HTR-8/SVneo (cell line): ENCODE results near the gene PIEZO2.

ENCODE experiments used
- DNase-seq: peaks from one replicate; pipeline ENCODE4 v3.0.0; 2011; ENCODE audit warnings: low spot score, mixed read lengths; ENCODE audit not compliant: insufficient read length
- FAIRE-seq: peaks from 2 replicates; lab custom pipeline; 2011; peaks lifted over from hg19 to GRCh38; lab: Jason Lieb, UNC

PIEZO2 gene

DNA sequence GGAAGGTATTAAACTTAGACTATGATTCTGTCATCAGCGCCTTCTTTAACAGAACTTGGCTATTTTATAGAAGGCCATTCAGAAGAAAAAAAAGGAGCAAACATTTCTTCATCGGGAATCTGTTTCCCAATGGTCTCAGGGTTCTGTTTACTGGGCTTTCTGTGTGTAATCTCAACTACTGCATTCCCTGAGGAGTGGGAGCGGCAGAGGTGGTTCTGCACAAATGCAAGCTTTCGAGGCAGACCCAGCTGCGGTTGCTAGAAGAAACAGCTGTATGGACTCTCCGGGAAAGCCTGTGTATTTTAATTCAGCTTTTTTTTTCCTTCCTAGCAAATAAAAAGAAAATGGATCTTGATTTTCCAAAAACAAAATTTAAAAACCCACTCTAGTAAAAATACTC lies 372.9 kb downstream of the PIEZO2 start:
- DNase-seq (no peak), FAIRE-seq (no peak)

DNA sequence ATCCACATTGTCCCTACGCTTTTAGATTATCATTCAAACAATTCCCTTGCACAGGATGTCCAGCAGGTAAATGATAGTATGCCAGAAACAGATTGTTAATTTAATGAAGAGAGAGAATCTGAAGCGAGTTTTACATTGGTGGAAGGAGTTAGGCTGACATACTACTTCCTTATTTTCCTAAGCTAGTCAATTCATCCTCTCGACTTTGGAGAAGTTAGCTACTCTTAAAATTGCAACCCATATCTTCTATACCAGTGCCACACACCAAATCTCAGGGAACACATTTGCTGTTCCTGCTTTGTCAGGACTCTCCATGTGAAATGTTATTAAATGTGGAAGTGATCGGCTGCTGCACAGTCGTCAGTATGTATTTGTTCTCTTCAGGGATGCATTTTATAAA lies 374.3 kb downstream of the PIEZO2 start:
- no peak for DNase-seq
- FAIRE-seq, result no peak

DNA sequence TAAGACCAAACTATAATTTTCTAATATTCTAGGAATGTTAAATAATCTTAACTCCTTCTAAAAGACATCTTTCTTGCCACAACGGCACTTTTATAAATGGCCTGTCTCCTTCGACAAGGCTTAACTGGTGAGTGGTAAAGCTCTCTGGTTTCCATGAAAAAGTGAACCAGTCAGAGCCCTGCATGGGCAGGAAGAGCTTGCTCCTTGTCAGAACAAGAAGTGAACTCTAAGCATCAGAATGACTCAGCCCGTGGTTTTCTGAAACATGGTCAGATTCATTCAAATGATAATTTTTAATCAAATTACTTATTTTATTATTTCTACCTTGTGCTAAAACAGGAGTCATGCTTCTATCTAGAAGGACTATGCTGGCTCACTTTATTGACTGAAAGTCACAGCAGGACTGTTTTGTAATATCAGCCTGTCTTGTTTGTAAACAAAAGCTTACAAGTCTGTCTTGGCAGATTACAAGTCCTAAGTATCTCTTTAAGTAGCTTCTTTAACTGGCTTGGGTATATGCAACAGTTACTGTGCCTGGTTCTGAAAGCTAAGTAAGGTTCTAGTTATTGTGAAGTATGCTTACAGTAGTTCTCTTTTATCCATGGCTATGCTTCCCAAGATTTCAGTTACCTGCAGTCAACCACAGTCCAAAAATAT lies 378.2 kb downstream of the PIEZO2 start:
- FAIRE-seq, result no peak
- peak; percentile 7 for DNase-seq

DNA sequence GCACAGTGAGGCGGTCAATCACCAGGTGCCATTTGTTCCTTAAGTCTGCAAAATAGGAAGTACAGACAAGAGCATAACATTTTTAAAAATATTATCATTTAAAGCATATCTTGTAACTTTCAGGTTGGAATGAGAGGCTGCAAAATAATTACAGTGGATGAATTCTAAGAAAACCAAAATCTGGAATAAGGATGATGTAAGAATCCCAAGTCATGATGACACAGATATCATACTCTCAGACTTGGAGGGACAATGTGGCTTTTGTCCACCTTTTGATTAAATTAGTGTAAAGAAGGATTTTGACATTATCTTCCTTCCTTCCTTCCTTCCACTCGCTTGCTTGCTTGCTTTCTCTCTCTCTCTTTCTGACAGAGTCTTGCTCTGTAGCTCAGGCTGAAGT lies 379.1 kb downstream of the PIEZO2 start:
- FAIRE-seq, result no peak

DNA sequence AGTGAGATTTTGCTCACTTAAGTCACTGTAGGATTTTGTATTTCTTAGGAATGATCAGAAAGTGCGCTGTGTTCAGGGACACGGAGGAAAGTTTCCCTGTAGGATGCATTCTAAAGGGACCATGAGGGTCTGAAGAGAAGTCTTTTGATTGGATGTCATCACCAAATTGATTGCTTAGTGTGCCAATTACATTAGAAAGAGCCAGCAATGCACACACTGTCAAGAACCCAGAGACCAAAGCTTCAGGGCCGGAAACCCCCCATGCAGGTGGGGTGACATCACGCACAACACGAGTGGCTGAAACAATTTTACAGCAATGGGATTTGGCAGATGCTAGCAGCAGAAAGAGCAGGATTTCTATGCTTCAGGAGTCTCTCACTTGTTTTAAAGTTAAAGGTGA lies 381.1 kb downstream of the PIEZO2 start:
- no peak for DNase-seq
- no peak for FAIRE-seq

More for the DNA sequence above, 379.1 kb downstream of the PIEZO2 start:
- no peak for DNase-seq

DNA sequence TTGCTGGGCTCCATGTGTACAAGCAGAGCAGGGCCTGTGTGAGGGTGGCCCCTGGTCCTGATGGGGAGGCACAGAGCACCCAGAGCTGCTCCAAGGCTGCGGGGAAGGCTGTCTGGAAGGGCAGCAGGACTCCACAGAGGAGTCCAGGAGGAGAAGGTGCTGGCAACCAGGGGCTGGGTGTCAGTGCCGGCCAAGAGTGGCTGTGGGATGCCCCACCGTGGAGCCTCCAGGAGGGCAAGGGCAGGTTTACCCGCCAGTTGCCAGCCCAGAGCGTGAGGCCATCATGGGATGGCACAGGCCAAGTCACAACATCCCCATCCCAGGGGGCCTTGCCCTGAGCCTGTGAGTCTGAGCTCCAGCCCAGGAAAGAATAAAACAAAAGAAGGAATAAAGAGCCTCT lies 381.7 kb downstream of the PIEZO2 start:
- DNase-seq (no peak), FAIRE-seq (no peak)

DNA sequence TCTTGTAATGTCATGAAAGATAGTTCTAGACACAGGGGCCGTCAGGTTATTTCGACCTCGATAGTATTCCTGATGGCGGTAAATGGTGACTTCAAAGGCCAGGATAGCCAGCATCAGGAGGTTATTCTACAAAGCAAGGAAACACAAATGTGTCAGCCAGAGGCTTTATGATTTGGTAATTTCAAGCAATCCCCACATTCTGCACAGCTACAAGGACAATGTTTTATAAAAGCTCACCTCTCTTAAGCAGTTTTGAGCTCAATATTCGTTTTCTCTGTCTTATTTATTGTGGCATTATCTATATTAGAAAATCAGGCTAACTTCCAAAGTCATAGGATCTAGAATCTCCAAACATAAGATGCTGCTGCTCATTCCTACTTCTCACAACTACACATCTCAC lies 388.4 kb downstream of the PIEZO2 start:
- FAIRE-seq (no peak), DNase-seq (no peak)

DNA sequence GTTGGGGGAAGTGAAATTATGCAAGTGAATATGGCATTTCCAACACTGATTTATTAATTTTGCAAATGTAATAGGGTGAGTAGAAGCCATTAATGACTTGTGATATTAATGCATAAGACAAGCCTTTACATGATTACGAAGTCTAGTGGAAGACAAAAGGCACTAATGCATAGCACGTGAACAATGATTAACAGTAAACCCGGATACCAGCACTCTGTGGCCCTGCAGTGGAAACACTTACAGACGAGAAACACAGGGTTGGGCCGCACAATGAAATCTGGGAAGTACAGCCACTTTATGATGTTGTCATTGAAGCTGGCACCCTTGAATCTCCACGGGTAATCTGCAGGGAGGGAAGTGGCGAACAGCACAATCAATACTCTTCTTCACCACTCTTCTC lies 390.1 kb downstream of the PIEZO2 start:
- DNase-seq, result no peak
- FAIRE-seq, result no peak

DNA sequence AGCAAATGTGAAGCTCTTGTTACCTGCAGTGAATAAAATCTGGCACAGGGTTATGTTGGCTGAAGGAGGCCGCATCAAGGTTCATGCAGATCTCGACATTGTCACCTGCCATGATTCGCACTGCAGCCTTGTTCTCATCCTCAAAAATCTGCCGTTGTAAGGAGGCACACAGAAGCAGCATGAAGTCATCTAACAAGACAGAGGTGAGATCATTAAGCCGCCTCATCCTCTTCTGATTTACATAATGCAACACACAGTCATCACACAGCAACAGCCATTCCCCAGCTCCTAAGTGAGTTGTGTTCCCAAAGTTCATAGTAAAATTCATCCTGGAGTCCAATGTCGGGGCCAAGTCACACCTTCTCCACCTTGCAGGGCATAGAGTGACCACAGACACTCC lies 391.4 kb downstream of the PIEZO2 start:
- DNase-seq (no peak), FAIRE-seq (no peak)

DNA sequence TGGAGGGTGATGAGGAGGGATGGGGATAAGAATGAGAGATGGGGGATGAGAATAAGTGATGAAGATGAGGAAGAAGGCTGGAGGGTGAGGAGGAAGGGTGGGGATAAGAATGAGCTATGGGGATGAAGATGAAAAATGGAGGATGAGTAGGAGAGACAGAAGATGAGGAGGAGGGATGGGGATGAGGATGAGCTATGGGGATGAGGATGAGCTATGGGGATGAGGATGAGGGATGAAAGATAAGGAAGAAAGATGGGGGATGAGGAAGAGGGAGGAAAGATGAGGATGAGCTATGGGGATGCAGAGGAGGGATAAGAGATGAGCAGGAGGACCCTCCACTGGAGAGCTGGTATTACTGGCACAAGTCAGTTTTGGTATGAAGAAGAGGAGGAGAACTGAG lies 392.0 kb downstream of the PIEZO2 start:
- FAIRE-seq (no peak), DNase-seq (no peak)

DNA sequence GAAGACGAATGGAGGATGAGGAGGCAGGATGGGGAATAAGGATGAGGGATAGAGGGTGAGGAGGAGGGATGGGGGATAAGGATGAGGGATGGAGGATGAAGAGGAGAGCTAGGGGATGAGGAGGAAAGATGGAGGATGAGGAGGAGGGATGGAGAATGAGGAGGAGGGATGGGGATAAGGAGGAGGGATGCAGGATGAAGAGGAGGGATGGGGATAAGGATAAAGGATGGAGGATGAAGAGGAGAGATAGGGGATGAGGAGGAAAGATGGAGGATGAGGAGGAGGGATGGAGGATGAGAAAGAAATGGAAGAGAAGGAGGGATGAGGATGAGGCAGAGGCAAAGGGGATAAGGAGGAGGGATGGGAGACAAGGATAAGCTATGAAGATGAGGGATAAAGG lies 393.5 kb downstream of the PIEZO2 start:
- DNase-seq (no peak), FAIRE-seq (no peak)

DNA sequence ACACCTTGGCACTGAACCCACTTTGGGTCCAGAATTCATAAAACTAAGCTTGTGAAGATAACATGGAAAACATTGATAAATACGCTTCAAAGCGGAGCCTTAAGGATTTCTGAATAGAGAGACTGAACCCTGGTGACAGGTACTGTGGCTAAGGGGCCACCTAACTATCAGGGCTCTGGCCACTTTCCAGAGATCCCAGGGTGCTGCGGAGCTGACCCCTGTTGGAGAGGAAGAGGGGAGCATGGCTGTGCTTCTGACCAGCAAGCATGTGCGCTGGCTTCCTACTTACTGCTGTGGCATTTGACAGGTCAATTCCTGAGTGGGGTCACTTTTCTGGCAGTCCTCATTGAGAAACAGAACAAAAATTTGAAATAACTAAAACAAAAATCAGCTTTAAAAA lies 395.2 kb downstream of the PIEZO2 start:
- FAIRE-seq, result no peak
- no peak for DNase-seq

DNA sequence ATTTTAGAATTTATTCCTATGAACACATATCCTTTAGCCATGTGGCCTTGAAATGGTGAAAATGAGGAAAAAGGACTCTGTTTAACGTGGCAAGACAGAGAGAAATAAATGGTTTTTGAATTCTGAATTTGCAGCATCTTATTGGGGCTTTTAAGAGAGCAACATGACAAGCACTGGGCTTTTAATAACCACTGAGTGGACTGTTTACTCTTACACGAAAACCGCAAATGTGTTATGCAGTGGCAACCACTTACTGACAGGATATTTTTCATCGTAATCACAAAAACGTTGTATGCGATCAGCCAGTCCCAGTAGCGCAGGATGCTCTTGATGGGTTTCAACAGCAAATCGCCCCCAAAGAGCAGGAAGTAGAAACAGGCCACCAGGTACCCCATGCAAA lies 397.0 kb downstream of the PIEZO2 start:
- FAIRE-seq, result no peak
- no peak for DNase-seq

DNA sequence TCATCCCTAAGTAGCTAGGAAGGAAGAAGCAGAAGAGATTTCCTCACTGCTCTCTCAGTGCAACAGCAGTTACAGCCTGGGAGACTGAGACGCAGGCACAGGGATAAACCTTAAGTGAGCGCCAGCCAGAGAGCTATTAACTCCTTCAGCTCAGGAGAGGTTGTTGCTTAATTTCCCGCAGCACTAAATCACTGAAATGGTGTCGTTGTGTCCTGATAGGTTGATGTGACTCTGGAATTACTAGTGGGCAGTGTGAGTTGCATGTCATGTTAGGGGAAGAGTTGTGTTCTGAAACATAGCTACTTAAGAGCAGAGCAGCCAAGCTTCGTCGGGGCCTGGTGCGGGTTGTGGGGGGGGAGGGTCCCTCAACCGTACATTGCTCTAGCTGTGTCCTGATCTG lies 397.7 kb downstream of the PIEZO2 start:
- DNase-seq, result no peak
- no peak for FAIRE-seq

DNA sequence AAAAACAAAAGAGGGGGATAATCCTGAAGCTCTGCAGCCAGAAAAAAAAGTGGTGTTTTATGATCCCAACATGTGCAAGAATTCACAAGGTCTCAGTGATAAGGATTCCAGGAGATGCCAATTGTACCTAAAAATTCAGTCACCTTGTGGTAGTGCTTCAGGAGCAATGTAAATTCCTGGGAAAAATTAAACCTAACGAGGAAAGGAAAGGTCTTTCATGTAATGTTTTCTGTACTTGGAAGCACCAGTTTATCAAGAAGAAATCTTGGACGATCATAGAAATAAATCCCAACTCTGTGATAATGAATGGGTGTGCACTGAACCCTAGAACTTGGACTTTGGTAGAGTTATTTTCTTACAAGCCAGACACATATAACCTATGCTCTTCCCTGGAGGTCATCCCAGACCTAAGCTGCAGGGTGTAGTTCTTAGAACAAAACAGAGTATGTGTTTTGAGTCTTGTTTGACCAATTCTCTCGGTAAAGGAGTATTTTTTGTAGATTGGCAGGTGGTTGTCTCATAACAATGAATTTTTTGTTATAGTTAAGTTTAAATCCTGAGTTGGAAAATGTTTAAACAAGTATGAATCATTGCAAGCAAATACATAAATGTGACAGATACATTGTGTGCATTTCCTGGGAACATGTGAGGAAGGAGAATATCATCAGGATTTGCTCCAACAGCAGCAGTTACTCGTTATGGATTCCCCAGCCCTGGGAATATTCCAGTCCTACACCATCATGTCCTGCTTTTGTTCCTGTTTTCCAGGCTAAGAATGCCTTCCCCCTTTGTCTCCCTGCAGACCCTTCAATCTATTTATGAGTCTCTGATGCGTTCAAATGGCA lies 399.0 kb downstream of the PIEZO2 start:
- DNase-seq (no peak), FAIRE-seq (no peak)

DNA sequence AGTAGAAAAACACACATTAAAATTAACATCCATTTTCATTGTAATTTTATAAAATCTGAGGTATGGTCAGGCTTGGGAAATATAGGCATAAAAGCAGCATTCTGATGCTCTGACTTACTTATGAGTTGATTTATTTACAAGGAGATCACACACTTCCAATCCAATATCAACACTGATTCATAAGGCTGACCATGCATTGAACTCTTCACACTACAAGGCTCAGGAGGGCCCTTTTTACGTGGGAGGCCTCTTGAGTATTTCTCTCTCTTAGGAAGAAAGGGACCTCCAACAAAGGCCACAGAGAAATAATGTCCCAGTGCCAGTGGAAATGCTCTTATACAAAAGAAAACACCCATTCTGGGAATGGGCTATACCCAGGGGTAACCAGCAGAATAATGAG lies 400.7 kb downstream of the PIEZO2 start:
- DNase-seq, result no peak

DNA sequence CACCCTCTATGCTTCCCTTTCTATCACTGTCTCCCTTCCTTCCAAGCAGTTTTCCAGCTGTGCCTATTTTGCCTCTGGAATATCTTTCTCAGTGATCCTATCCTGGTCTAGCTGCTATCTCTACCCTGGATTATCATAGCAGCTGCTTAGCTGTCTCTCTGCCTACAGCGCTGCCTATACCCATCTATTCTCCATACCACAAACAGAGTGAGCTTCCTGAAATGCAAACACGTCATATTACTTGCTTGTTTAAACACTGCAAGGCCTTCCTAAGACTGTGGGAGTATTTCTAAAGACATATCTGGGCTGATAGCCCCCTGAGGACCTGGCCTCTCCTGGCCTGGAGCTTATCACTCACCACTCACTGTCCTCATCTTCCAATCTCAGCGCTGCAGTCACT lies 403.4 kb downstream of the PIEZO2 start:
- FAIRE-seq, result no peak
- DNase-seq, result no peak

More for the DNA sequence above, 400.7 kb downstream of the PIEZO2 start:
- no peak for FAIRE-seq

DNA sequence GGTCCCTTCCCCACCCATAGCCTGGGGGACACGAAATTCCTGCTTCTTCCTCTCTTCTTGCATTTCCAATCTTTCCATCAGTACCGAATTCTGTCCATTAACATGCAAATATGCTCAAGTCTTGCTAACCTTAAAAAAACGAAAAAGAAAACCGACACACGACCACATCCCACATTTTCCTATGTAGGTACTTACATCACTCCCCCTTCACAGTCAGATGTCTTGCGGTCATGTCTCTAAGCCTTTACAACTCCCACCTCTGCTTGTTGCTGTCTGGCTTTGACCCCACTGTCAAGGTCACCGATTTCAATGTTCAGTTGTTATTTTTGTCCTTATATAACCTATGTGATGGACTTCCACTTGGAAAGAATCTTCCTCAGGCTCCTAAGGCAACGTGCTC lies 404.1 kb downstream of the PIEZO2 start:
- FAIRE-seq, result no peak
- DNase-seq, result no peak

DNA sequence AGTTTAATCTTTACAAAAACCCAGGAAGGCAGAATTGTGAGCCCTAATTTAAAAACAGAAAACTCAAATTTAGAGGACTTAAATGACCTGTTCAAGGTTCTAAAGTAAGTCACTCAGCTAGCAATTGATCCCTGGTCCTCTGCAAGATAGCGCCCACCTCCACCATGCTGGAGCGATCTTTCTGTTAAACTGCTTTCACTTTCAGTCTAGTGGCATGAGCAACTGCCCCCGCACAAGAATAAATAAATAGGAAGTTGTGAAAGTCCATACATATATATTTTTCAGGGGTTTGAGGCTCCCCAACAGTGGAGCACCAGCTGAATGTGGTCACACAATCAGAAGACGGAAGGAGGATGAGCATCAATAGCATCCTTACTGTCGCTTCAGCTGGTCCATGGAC lies 405.6 kb downstream of the PIEZO2 start:
- no peak for DNase-seq
- FAIRE-seq, result no peak

DNA sequence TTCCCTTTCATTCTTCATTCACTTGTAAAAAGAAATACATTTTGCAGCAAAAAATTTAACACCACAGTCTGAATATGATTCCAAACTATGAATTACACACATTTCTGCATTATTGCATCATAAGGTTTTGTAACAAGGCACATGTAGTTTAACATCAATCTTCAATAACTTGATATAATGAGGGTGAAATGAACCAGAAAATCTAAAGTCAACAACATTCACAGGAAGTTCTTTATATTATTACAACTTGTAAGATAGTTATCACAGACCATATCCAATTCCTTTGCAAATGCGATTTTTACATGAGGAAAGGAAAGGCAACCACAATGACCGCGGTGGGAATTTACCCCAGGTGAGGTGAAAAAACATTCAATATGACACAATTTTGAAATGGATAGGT lies 410.2 kb downstream of the PIEZO2 start:
- FAIRE-seq (no peak), DNase-seq (no peak)

DNA sequence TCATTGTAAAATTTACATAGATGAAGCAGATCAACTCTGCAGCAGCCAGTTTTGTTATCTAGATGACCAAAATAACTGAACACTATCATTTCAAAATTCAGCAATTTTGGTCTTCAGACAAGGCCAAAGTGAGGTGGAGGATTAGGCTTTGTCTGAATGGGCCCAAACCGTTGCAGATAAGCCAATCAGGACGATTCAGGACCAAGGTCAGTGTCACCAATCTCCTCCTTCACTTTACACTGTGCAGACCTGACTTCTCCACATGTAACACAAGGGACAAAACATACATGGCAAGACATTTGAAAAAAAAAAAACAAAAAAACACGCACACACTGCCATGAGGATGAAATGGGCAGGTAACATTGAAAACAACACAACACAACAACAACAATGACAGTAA lies 412.4 kb downstream of the PIEZO2 start:
- FAIRE-seq (no peak), DNase-seq (no peak)

DNA sequence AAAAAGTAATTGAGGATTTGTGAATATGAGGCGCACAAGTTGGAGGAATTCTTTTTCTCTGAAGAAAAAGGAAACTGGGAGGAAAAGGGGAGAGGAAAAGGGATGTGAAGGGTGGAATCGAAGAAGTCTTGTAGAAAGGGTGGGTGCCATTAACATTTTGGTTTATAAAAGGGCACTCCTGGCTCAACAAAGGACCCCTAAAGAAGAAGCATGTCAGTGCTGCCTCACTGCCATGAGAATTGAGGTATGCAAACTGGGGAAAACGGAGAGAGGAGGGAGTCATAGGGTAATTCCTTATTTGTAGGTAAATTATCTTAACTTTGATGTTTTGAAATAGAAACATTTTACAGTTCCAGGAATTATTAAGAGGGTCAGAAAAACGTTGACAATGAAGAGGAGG lies 416.4 kb downstream of the PIEZO2 start:
- FAIRE-seq, result no peak
- no peak for DNase-seq
